Measurements from ENCODE around the gene SAP30BP. TPM values are rescaled to one million over a fixed set of nuclear protein-coding genes. Genes with fewer than 3 reads are reported as not detected.

The SAP30BP gene
- total and polyA plus RNA-seq, 2 experiments from 2014 or later, result 44.9 to 97.9 TPM

- H3K79me2 ChIP-seq (replicated peaks; ENCODE audit: insufficient read depth), result no peaks in the 10 kb centered on the region
- H3K36me3 ChIP-seq (ENCODE audit: insufficient read depth), result no peaks in the 10 kb centered on the region; the same call in 1 of the 2 replicates
- no peak for TF ChIP-seq ETS1 (IDR thresholded peaks at IDR 0.05)
- no peak for TF ChIP-seq REST (IDR thresholded peaks at IDR 0.05; ENCODE audit: unreplicated experiment)
- no peak for TF ChIP-seq STAT1 (IDR thresholded peaks at IDR 0.05; ENCODE audit: unreplicated experiment)
- TF ChIP-seq ZNF114 (CRISPR knock-in tag; IDR thresholded peaks at IDR 0.05), result no peak
- no peak for TF ChIP-seq EZH2phosphoT487 (IDR thresholded peaks at IDR 0.05; ENCODE audit: unreplicated experiment)
- TF ChIP-seq CREB1 (CRISPR knock-in tag; IDR thresholded peaks at IDR 0.05; ENCODE audit: low read depth), result no peak
- no peak for TF ChIP-seq POLR2AphosphoS5 (IDR thresholded peaks at IDR 0.05; ENCODE audit: low read depth)
- TF ChIP-seq CTCF (conservative IDR thresholded peaks at IDR 0.05; ENCODE audit: low read depth in 2 of 2), result no peak
- TF ChIP-seq EZH2 (IDR thresholded peaks at IDR 0.05; ENCODE audit: low read depth, unreplicated experiment), result no peak
- no peak for TF ChIP-seq ZNF331 (CRISPR knock-in tag; IDR thresholded peaks at IDR 0.05; ENCODE audit: low read depth)
- no peak for TF ChIP-seq JUNB (IDR thresholded peaks at IDR 0.05; ENCODE audit: unreplicated experiment)
- no peak for TF ChIP-seq ZNF462 (CRISPR knock-in tag; IDR thresholded peaks at IDR 0.05)
- no peak for TF ChIP-seq NANOG (IDR thresholded peaks at IDR 0.05; ENCODE audit: borderline replicate concordance)
- H4K20me1 ChIP-seq (replicated peaks; ENCODE audit: insufficient read depth), result no peaks in the 10 kb centered on the region; the same call in 1 of the 2 replicates
- H3K27me3 Mint-ChIP-seq (ENCODE audit: insufficient read depth, low read depth, poor library complexity), result peaks cover 16% of the 10 kb centered on the region
- H3K27ac ChIP-seq (ENCODE audit: low read depth), result no peak overlapping the region
- no peak overlapping the region for H3K4me3 ChIP-seq
- H3K4me3 Mint-ChIP-seq, result no peak overlapping the region
- no peak overlapping the region for H3K4me2 ChIP-seq
- peaks cover 18% of the 10 kb centered on the region for H3K4me1 Mint-ChIP-seq
- H2AFZ ChIP-seq, result no peak overlapping the region
- no peaks in the 10 kb centered on the region for H3K9me3 Mint-ChIP-seq
- ATAC-seq, result no peak
- H3K36me3 Mint-ChIP-seq (ENCODE audit: low read depth), result peaks cover 5% of the 10 kb centered on the region; the same call in 1 of the 3 replicates
- H3K4me1 ChIP-seq (ENCODE audit: insufficient read depth), result peaks cover 9% of the 10 kb centered on the region
- DNase-seq (ENCODE audit: low spot score), result no peak
- no peaks in the 10 kb centered on the region for H3F3A ChIP-seq (replicated peaks; ENCODE audit: low read depth)
- H3K9me2 ChIP-seq (ENCODE audit: insufficient read depth), result no peaks in the 10 kb centered on the region
- no peaks in the 10 kb centered on the region for H3K27me3 ChIP-seq (ENCODE audit: insufficient read depth)
- H3K27ac Mint-ChIP-seq, result no peak overlapping the region
Measured at GRCh38 chr17:75631353-75631752, 35.8 kb upstream of the SAP30BP start.

Data from GM23338 (cell line).